GM19452 (cell line): Measurements from ENCODE around the gene FGF14.

Experiments used
- ATAC-seq: cut with Tn5 transposase; IDR thresholded peaks from one replicate; pipeline ENCODE4 v1.9.1; 2021; ENCODE audit not compliant: unreplicated experiment

The FGF14 gene

GRCh38 chr13:102002287-102002686 lies 399.6 kb downstream of the FGF14 start:
- no peak for ATAC-seq

- ATAC-seq: no peak
Observed at GRCh38 chr13:102000764-102001163, 401.1 kb downstream of the FGF14 start.

GRCh38 chr13:101998129-101998528 lies 403.7 kb downstream of the FGF14 start:
- no peak for ATAC-seq

GRCh38 chr13:101996954-101997353 lies 404.9 kb downstream of the FGF14 start:
- ATAC-seq: no peak

- no peak for ATAC-seq
Observed at GRCh38 chr13:101989798-101990350, 412.0 kb downstream of the FGF14 start.

GRCh38 chr13:101988140-101988539 lies 413.7 kb downstream of the FGF14 start:
- no peak for ATAC-seq

- no peak for ATAC-seq
Observed at GRCh38 chr13:101986316-101986715, 415.5 kb downstream of the FGF14 start.

- ATAC-seq: no peak
Observed at GRCh38 chr13:101985321-101985720, 416.5 kb downstream of the FGF14 start.

GRCh38 chr13:101982903-101983302 lies 418.9 kb downstream of the FGF14 start:
- ATAC-seq: no peak

GRCh38 chr13:101979825-101980224 lies 422.0 kb downstream of the FGF14 start:
- no peak for ATAC-seq

- ATAC-seq: no peak
Observed at GRCh38 chr13:101978552-101979315, 423.1 kb downstream of the FGF14 start.

GRCh38 chr13:101977475-101977874 lies 424.4 kb downstream of the FGF14 start:
- no peak for ATAC-seq

- no peak for ATAC-seq
Observed at GRCh38 chr13:101972191-101972590, 429.7 kb downstream of the FGF14 start.

GRCh38 chr13:101970341-101970740 lies 431.5 kb downstream of the FGF14 start:
- no peak for ATAC-seq

GRCh38 chr13:101967781-101968180 lies 434.1 kb downstream of the FGF14 start:
- ATAC-seq: no peak

GRCh38 chr13:101967216-101967615 lies 434.6 kb downstream of the FGF14 start:
- no peak for ATAC-seq

GRCh38 chr13:101965096-101965495 lies 436.8 kb downstream of the FGF14 start:
- ATAC-seq: no peak

- no peak for ATAC-seq
Observed at GRCh38 chr13:101959016-101959415, 442.8 kb downstream of the FGF14 start.

GRCh38 chr13:101955764-101956163 lies 446.1 kb downstream of the FGF14 start:
- ATAC-seq: no peak

GRCh38 chr13:101951114-101951513 lies 450.7 kb downstream of the FGF14 start:
- no peak for ATAC-seq

- ATAC-seq: no peak
Observed at GRCh38 chr13:101949681-101950080, 452.2 kb downstream of the FGF14 start.

- ATAC-seq: no peak
Observed at GRCh38 chr13:101946401-101946800, 455.4 kb downstream of the FGF14 start.

- no peak for ATAC-seq
Observed at GRCh38 chr13:101945435-101945834, 456.4 kb downstream of the FGF14 start.
